HepG2 (cell line): Measurements from ENCODE around the gene CD40. TPM values are rescaled to one million over a fixed set of nuclear protein-coding genes. Genes with fewer than 3 reads are reported as not detected.

Experiments used
- AGO1 ChIP-seq: fragments of 200-400 bp; formaldehyde crosslinking; IDR thresholded peaks from 2 replicates; pipeline ENCODE4 v1.6.1; 2017; ENCODE audit warnings: mild to moderate bottlenecking, low read depth, low read length, moderate library complexity; ENCODE audit not compliant: poor library complexity, severe bottlenecking
- BRD4 ChIP-seq: sonication (generic); formaldehyde crosslinking; IDR thresholded peaks from 2 replicates; pipeline ENCODE4 v1.4.0; 2020; ENCODE audit warnings: missing genetic modification reagents
- HDAC1 ChIP-seq: sonication (generic); formaldehyde crosslinking; IDR thresholded peaks from 2 replicates; pipeline ENCODE4 v1.5.1; 2020; ENCODE audit warnings: mild to moderate bottlenecking, missing genetic modification reagents
- ISL2 ChIP-seq: sonication (generic); formaldehyde crosslinking; IDR thresholded peaks from 2 replicates; pipeline ENCODE4 v1.5.0; 2020; ENCODE audit warnings: missing genetic modification reagents
- ISX ChIP-seq: sonication (generic); formaldehyde crosslinking; conservative IDR thresholded peaks from 2 replicates; pipeline ENCODE4 v1.5.0; 2020; ENCODE audit warnings: missing genetic modification reagents
- KLF15 ChIP-seq: sonication (generic); formaldehyde crosslinking; IDR thresholded peaks from 2 replicates; pipeline ENCODE4 v1.8.1; 2023; ENCODE audit warnings: borderline replicate concordance, mild to moderate bottlenecking, inconsistent platforms, missing genetic modification reagents, mixed read lengths
- NR1H2 ChIP-seq: sonication (generic); formaldehyde crosslinking; IDR thresholded peaks from 2 replicates; pipeline ENCODE4 v1.8.1; 2022; ENCODE audit warnings: low read depth, missing genetic modification reagents, borderline replicate concordance
- RAD51 ChIP-seq: fragments of 450-650 bp; IDR thresholded peaks from 2 replicates; pipeline ENCODE4 v1.6.1; 2016; ENCODE audit warnings: borderline replicate concordance
- REPIN1 ChIP-seq: sonication (generic); formaldehyde crosslinking; IDR thresholded peaks from 2 replicates; pipeline ENCODE4 v1.8.0; 2022; ENCODE audit warnings: missing genetic modification reagents, low read depth, mild to moderate bottlenecking, borderline replicate concordance
- SOX13 ChIP-seq, 3 experiments: fragments of 450-650 bp in 1 of 3; sonication (generic) in 1 of 3; formaldehyde crosslinking in 1 of 3; IDR thresholded peaks in 2 of 3; conservative IDR thresholded peaks in 1 of 3; 2 replicates each; pipeline versions ENCODE4 v1.5.0 to v1.6.1; 2016 to 2020; ENCODE audit warnings: antibody characterized with exemption in 1 of 3, mild to moderate bottlenecking in 1 of 3, missing compliant biosample characterization in 1 of 3, missing genetic modification reagents in 1 of 3, moderate library complexity in 1 of 3
- SOX5 ChIP-seq: IDR thresholded peaks from 2 replicates; pipeline ENCODE4 v1.6.1; 2016; ENCODE audit warnings: borderline replicate concordance
- THAP11 ChIP-seq: IDR thresholded peaks from 2 replicates; pipeline ENCODE4 v1.6.1; 2016; ENCODE audit warnings: missing biosample characterization, missing genetic modification reagents
- TOE1 ChIP-seq: sonication (generic); formaldehyde crosslinking; IDR thresholded peaks from 2 replicates; pipeline ENCODE4 v1.4.0; 2020; ENCODE audit warnings: mild to moderate bottlenecking, missing genetic modification reagents
- ZBTB1 ChIP-seq: sonication (generic); formaldehyde crosslinking; IDR thresholded peaks from 2 replicates; pipeline ENCODE4 v1.4.0; 2020; ENCODE audit warnings: missing genetic modification reagents, borderline replicate concordance
- ZNF101 ChIP-seq: sonication (generic); formaldehyde crosslinking; IDR thresholded peaks from 2 replicates; pipeline ENCODE4 v1.4.0; 2020; ENCODE audit warnings: mild to moderate bottlenecking, low read depth, missing genetic modification reagents, borderline replicate concordance
- ZNF282 ChIP-seq: fragments of 450-650 bp; IDR thresholded peaks from 2 replicates; pipeline ENCODE4 v1.6.1; 2018; ENCODE audit not compliant: partially characterized antibody
- ZNF296 ChIP-seq: sonication (generic); formaldehyde crosslinking; conservative IDR thresholded peaks from 2 replicates; pipeline ENCODE4 v1.5.0; 2020; ENCODE audit warnings: mild to moderate bottlenecking, missing genetic modification reagents
- ZNF329 ChIP-seq: sonication (generic); formaldehyde crosslinking; IDR thresholded peaks from 2 replicates; pipeline ENCODE4 v1.9.0; 2021; ENCODE audit warnings: low read depth, mild to moderate bottlenecking, missing genetic modification reagents
- ZNF337 ChIP-seq: sonication (generic); formaldehyde crosslinking; IDR thresholded peaks from 2 replicates; pipeline ENCODE4 v1.5.1; 2020; ENCODE audit warnings: missing genetic modification reagents, low read depth, mild to moderate bottlenecking, borderline replicate concordance
- ZNF616 ChIP-seq: sonication (generic); formaldehyde crosslinking; IDR thresholded peaks from 2 replicates; pipeline ENCODE4 v1.5.0; 2020; ENCODE audit warnings: low read depth, mild to moderate bottlenecking, missing genetic modification reagents
- polyA plus RNA-seq, 8 experiments: library from polyadenylated mRNA; depleted of rRNA in 3 of 8; stranded (reverse) in 7 of 8; unstranded in 1 of 8; fragments of >200 nt; fragmentation: Illumina TruSeq in 4 of 8; extraction: Trizol in 4 of 8; gene quantifications; 2 replicates each; pipeline versions ENCODE4 v1.2.1 to v1.2.3, GENCODE V29; 2011 to 2016; ENCODE audit warnings: low read depth in 4 of 8, missing spikeins in 1 of 8, mixed read lengths in 1 of 8; ENCODE audit not compliant: insufficient read depth in 1 of 8
- total RNA-seq, 5 experiments: library from RNA; depleted of rRNA; stranded (reverse); fragments of >200 nt; fragmentation: Illumina TruSeq; extraction: Trizol; gene quantifications; 2 replicates each; pipeline ENCODE4 v1.2.3, GENCODE V29; 2016; ENCODE audit warnings: low read depth in 1 of 5
- TF ChIP-seq, protein P1 (sequence below): sonication (generic); formaldehyde crosslinking; IDR thresholded peaks from 2 replicates; pipeline ENCODE4 v1.4.0; 2020; ENCODE audit warnings: missing genetic modification reagents
- TF ChIP-seq, protein P2 (sequence below): conservative IDR thresholded peaks from 2 replicates; pipeline ENCODE4 v1.6.1; 2018; ENCODE audit warnings: missing genetic modification reagents
- TF ChIP-seq, protein P3 (sequence below): sonication (generic); formaldehyde crosslinking; IDR thresholded peaks from 2 replicates; pipeline ENCODE4 v1.5.1; 2020; ENCODE audit warnings: mild to moderate bottlenecking, moderate library complexity, missing genetic modification reagents

Gene CD40
- total and polyA plus RNA-seq, 2 of the 13 experiments (the other 11 are each of a cell fraction or from before 2014, with no cell fraction given): 4.6 to 13.4 TPM

DNA sequence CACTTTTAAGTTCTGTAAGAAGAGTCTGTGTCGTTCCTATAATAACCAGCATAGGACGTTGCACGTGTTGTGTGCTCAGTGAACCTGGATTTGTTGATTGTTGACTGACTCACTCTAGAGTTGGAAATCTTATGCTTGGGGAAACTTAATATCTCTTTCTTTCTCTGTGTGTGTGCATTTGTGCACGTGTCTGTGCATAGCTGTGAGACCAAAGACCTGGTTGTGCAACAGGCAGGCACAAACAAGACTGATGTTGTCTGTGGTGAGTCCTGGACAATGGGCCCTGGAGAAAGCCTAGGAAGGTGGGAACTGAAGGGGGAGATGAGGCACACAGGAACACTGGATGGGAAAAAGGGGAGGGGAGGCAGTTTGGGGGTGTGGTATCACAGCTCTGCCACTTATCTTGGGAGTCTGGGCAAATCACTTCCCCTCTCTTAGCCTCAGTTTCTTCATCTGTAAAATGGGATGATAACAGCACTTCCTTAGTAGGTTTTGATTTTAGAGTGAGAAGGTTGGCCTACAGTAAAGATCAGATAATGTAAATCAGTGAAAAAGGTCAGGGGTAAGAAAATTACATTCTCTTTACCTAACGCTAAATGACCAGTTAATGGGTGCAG is 8.4 kb downstream of the CD40 start (continued):
- TF ChIP-seq, protein P1, sequence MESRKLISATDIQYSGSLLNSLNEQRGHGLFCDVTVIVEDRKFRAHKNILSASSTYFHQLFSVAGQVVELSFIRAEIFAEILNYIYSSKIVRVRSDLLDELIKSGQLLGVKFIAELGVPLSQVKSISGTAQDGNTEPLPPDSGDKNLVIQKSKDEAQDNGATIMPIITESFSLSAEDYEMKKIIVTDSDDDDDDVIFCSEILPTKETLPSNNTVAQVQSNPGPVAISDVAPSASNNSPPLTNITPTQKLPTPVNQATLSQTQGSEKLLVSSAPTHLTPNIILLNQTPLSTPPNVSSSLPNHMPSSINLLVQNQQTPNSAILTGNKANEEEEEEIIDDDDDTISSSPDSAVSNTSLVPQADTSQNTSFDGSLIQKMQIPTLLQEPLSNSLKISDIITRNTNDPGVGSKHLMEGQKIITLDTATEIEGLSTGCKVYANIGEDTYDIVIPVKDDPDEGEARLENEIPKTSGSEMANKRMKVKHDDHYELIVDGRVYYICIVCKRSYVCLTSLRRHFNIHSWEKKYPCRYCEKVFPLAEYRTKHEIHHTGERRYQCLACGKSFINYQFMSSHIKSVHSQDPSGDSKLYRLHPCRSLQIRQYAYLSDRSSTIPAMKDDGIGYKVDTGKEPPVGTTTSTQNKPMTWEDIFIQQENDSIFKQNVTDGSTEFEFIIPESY (CRISPR knock-in tag): no peak
- TF ChIP-seq, protein P2, sequence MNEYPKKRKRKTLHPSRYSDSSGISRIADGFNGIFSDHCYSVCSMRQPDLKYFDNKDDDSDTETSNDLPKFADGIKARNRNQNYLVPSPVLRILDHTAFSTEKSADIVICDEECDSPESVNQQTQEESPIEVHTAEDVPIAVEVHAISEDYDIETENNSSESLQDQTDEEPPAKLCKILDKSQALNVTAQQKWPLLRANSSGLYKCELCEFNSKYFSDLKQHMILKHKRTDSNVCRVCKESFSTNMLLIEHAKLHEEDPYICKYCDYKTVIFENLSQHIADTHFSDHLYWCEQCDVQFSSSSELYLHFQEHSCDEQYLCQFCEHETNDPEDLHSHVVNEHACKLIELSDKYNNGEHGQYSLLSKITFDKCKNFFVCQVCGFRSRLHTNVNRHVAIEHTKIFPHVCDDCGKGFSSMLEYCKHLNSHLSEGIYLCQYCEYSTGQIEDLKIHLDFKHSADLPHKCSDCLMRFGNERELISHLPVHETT (CRISPR knock-in tag): no peak
- TF ChIP-seq ZNF296 (CRISPR knock-in tag) (no peak), ISL2 (CRISPR knock-in tag) (no peak), AGO1 (no peak), REPIN1 (CRISPR knock-in tag) (no peak), ZNF282 (no peak), ZNF337 (no peak), SOX13 (IDR thresholded peaks at IDR 0.05) (0 out of 2 replicates have a peak, but pooled peaks have one; percentile 57), SOX13 (CRISPR knock-in tag; conservative IDR thresholded peaks at IDR 0.05 in 1 of 2, IDR thresholded peaks at IDR 0.05 in 1 of 2) (peak in 1 of 2 experiments; percentile 81; a peak in 2 of 4 replicates), BRD4 (CRISPR knock-in tag) (no peak), ZBTB1 (CRISPR knock-in tag) (no peak), HDAC1 (CRISPR knock-in tag) (0 out of 2 replicates have a peak, but pooled peaks have one; percentile 37), RAD51 (no peak), KLF15 (CRISPR knock-in tag) (no peak), TOE1 (CRISPR knock-in tag) (no peak), ISX (CRISPR knock-in tag) (no peak), NR1H2 (CRISPR knock-in tag) (no peak), SOX5 (CRISPR knock-in tag) (peak; percentile 91), ZNF101 (CRISPR knock-in tag) (no peak), ZNF616 (CRISPR knock-in tag) (no peak), THAP11 (CRISPR knock-in tag) (0 out of 2 replicates have a peak, but pooled peaks have one; percentile 19), ZNF329 (no peak)
- TF ChIP-seq, protein P3, sequence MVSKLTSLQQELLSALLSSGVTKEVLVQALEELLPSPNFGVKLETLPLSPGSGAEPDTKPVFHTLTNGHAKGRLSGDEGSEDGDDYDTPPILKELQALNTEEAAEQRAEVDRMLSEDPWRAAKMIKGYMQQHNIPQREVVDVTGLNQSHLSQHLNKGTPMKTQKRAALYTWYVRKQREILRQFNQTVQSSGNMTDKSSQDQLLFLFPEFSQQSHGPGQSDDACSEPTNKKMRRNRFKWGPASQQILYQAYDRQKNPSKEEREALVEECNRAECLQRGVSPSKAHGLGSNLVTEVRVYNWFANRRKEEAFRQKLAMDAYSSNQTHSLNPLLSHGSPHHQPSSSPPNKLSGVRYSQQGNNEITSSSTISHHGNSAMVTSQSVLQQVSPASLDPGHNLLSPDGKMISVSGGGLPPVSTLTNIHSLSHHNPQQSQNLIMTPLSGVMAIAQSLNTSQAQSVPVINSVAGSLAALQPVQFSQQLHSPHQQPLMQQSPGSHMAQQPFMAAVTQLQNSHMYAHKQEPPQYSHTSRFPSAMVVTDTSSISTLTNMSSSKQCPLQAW (CRISPR knock-in tag): peak; percentile 38; the same call in 1 of the 2 replicates
